HepG2 (cell line): Measurements from ENCODE around the gene RNF13. TPM values are rescaled to one million over a fixed set of nuclear protein-coding genes. Genes with fewer than 3 reads are reported as not detected.

Experiments used
- CC2D1A ChIP-seq: sonication (generic); formaldehyde crosslinking; IDR thresholded peaks from 2 replicates; pipeline ENCODE4 v1.8.1; 2023; ENCODE audit warnings: mild to moderate bottlenecking, missing genetic modification reagents
- CHD4 ChIP-seq: fragments of 200-600 bp; sonication (generic); IDR thresholded peaks from 2 replicates; pipeline ENCODE4 v1.7.0; 2017; ENCODE audit warnings: mild to moderate bottlenecking, low read length, borderline replicate concordance
- ELK4 ChIP-seq: sonication (generic); formaldehyde crosslinking; IDR thresholded peaks from 2 replicates; pipeline ENCODE4 v1.9.0; 2021; ENCODE audit warnings: missing genetic modification reagents, borderline replicate concordance
- GABPB1 ChIP-seq: IDR thresholded peaks from 2 replicates; pipeline ENCODE4 v1.6.1; 2016; ENCODE audit warnings: mild to moderate bottlenecking, missing genetic modification reagents, moderate library complexity, missing compliant biosample characterization
- IKZF4 ChIP-seq: sonication (generic); formaldehyde crosslinking; IDR thresholded peaks from 2 replicates; pipeline ENCODE4 v1.5.1; 2020; ENCODE audit warnings: borderline replicate concordance, mild to moderate bottlenecking, low read depth, missing genetic modification reagents; ENCODE audit errors: not compliant biosample characterization
- ISL2 ChIP-seq: sonication (generic); formaldehyde crosslinking; IDR thresholded peaks from 2 replicates; pipeline ENCODE4 v1.5.0; 2020; ENCODE audit warnings: missing genetic modification reagents
- KAT8 ChIP-seq: IDR thresholded peaks from 2 replicates; pipeline ENCODE4 v1.6.1; 2016; ENCODE audit warnings: missing genetic modification reagents, missing compliant biosample characterization
- KDM3A ChIP-seq: IDR thresholded peaks from 2 replicates; pipeline ENCODE4 v1.6.1; 2018; ENCODE audit warnings: low read depth, missing compliant biosample characterization
- MIER2 ChIP-seq: IDR thresholded peaks from 2 replicates; pipeline ENCODE4 v1.6.1; 2016; ENCODE audit warnings: missing biosample characterization, missing genetic modification reagents
- PHF5A ChIP-seq: IDR thresholded peaks from one replicate; pipeline ENCODE4 v1.6.1; 2018; ENCODE audit warnings: low read depth, missing genetic modification reagents; ENCODE audit not compliant: unreplicated experiment
- RBM39 ChIP-seq: fragments of 200-400 bp; formaldehyde crosslinking; IDR thresholded peaks from one replicate; pipeline ENCODE4 v1.6.1; 2018; ENCODE audit warnings: antibody characterized with exemption, mild to moderate bottlenecking, low read depth, low read length; ENCODE audit not compliant: poor library complexity, severe bottlenecking
- RFXANK ChIP-seq: IDR thresholded peaks from 2 replicates; pipeline ENCODE4 v1.6.1; 2016
- YEATS4 ChIP-seq: sonication (generic); formaldehyde crosslinking; IDR thresholded peaks from 2 replicates; pipeline ENCODE4 v1.4.0; 2020; ENCODE audit warnings: missing genetic modification reagents, borderline replicate concordance
- YY1 ChIP-seq: IDR thresholded peaks from 2 replicates; pipeline ENCODE4 v1.6.1; 2011; ENCODE audit warnings: low read length, low read depth, moderate library complexity, mild to moderate bottlenecking; ENCODE audit not compliant: insufficient read depth, insufficient replicate concordance
- ZFP90 ChIP-seq: sonication (generic); formaldehyde crosslinking; IDR thresholded peaks from 2 replicates; pipeline ENCODE4 v1.8.0; 2022; ENCODE audit warnings: missing genetic modification reagents, mild to moderate bottlenecking, inconsistent platforms, borderline replicate concordance
- ZNF264 ChIP-seq: sonication (generic); formaldehyde crosslinking; IDR thresholded peaks from 2 replicates; pipeline ENCODE4 v1.4.0; 2020; ENCODE audit warnings: missing genetic modification reagents
- ZNF296 ChIP-seq: sonication (generic); formaldehyde crosslinking; conservative IDR thresholded peaks from 2 replicates; pipeline ENCODE4 v1.5.0; 2020; ENCODE audit warnings: mild to moderate bottlenecking, missing genetic modification reagents
- ZNF430 ChIP-seq: sonication (generic); formaldehyde crosslinking; IDR thresholded peaks from 2 replicates; pipeline ENCODE4 v1.9.0; 2021; ENCODE audit warnings: mild to moderate bottlenecking, missing genetic modification reagents
- ZNF570 ChIP-seq: sonication (generic); formaldehyde crosslinking; IDR thresholded peaks from 2 replicates; pipeline ENCODE4 v1.4.0; 2020; ENCODE audit warnings: mild to moderate bottlenecking, missing genetic modification reagents, borderline replicate concordance
- ZNF572 ChIP-seq: sonication (generic); formaldehyde crosslinking; IDR thresholded peaks from 2 replicates; pipeline ENCODE4 v1.5.1; 2020; ENCODE audit warnings: mild to moderate bottlenecking, missing genetic modification reagents
- ZNF674 ChIP-seq: sonication (generic); formaldehyde crosslinking; IDR thresholded peaks from 2 replicates; pipeline ENCODE4 v1.5.0; 2020; ENCODE audit warnings: low read depth, mild to moderate bottlenecking, missing genetic modification reagents
- ZNF781 ChIP-seq: sonication (generic); formaldehyde crosslinking; IDR thresholded peaks from 2 replicates; pipeline ENCODE4 v1.5.1; 2020; ENCODE audit warnings: borderline replicate concordance, mild to moderate bottlenecking, missing genetic modification reagents; ENCODE audit errors: not compliant biosample characterization
- polyA plus RNA-seq, 8 experiments: library from polyadenylated mRNA; depleted of rRNA in 3 of 8; stranded (reverse) in 7 of 8; unstranded in 1 of 8; fragments of >200 nt; fragmentation: Illumina TruSeq in 4 of 8; extraction: Trizol in 4 of 8; gene quantifications; 2 replicates each; pipeline versions ENCODE4 v1.2.1 to v1.2.3, GENCODE V29; 2011 to 2016; ENCODE audit warnings: low read depth in 4 of 8, missing spikeins in 1 of 8, mixed read lengths in 1 of 8; ENCODE audit not compliant: insufficient read depth in 1 of 8
- total RNA-seq, 5 experiments: library from RNA; depleted of rRNA; stranded (reverse); fragments of >200 nt; fragmentation: Illumina TruSeq; extraction: Trizol; gene quantifications; 2 replicates each; pipeline ENCODE4 v1.2.3, GENCODE V29; 2016; ENCODE audit warnings: low read depth in 1 of 5
- TF ChIP-seq, protein P1 (sequence below): sonication (generic); formaldehyde crosslinking; IDR thresholded peaks from 2 replicates; pipeline ENCODE4 v1.8.1; 2023; ENCODE audit warnings: mild to moderate bottlenecking, missing genetic modification reagents

The RNF13 gene
- total and polyA plus RNA-seq, 2 of the 13 experiments (the other 11 are each of a cell fraction or from before 2014, with no cell fraction given), result 39.8 to 46.0 TPM

DNA sequence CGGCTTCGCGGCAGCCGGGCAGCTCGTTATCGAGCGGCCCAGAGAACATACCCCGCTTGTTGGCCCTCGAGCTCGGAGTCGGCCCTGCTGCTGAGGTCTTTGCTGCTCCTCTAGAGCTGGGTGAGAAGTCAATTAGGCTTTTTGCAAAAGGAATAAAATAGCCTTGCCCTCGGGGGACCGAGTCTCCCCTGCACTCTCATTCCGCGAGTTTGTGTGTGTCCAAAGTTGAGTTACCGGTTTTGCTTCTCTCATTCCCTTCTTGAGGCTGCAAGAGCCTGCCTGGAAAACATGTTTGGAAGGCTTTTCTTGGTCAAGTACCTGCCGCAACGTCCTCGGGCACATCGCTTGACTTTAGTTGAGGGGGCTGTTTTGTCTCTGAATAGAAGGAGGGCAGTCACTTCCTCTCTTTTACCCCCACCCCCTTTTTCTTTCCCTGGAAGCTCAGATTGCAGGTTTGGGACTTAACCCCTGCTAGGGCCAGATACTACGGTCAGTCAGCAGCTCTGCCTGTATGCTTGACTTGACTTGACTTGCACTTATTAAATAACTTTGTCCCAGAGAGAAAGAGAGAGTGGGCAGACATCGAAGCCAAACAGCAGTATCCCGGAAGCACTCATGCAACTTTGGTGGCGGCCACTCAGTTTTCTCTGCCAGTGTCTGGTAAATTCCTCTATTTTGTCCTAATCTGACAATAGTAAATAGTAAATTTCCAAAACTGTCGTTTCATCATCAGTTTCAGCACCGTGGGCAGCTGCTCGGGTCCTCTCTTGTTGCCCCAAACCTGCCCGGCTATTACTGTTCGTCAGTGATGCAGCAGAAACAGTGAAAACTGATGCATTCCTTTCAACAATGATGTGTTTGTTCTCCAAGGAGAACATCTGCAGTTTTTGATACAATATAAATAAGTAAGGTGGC, 609 bp downstream of the RNF13 start (continued):
- TF ChIP-seq ELK4 (CRISPR knock-in tag) (no peak), IKZF4 (CRISPR knock-in tag) (no peak), RFXANK (CRISPR knock-in tag) (no peak), KAT8 (CRISPR knock-in tag) (no peak), ZNF781 (CRISPR knock-in tag) (no peak), GABPB1 (CRISPR knock-in tag) (peak; percentile 52; the same call in 1 of the 2 replicates), CHD4 (no peak), CC2D1A (CRISPR knock-in tag) (no peak), ZNF570 (CRISPR knock-in tag) (no peak), RBM39 (no peak), YY1 (no peak), PHF5A (peak; percentile 15), ZNF264 (CRISPR knock-in tag) (0 out of 2 replicates have a peak, but pooled peaks have one; percentile 3), ZNF572 (CRISPR knock-in tag) (no peak), ZNF674 (CRISPR knock-in tag) (no peak), ISL2 (0 out of 2 replicates have a peak, but pooled peaks have one; percentile 13), KDM3A (CRISPR knock-in tag) (no peak), MIER2 (peak; percentile 89), ZFP90 (CRISPR knock-in tag) (0 out of 2 replicates have a peak, but pooled peaks have one; percentile 48), ZNF430 (CRISPR knock-in tag) (peak; percentile 36; the same call in 1 of the 2 replicates), YEATS4 (CRISPR knock-in tag) (peak; percentile 32; the same call in 1 of the 2 replicates), ZNF296 (CRISPR knock-in tag) (no peak)
- TF ChIP-seq, protein P1, sequence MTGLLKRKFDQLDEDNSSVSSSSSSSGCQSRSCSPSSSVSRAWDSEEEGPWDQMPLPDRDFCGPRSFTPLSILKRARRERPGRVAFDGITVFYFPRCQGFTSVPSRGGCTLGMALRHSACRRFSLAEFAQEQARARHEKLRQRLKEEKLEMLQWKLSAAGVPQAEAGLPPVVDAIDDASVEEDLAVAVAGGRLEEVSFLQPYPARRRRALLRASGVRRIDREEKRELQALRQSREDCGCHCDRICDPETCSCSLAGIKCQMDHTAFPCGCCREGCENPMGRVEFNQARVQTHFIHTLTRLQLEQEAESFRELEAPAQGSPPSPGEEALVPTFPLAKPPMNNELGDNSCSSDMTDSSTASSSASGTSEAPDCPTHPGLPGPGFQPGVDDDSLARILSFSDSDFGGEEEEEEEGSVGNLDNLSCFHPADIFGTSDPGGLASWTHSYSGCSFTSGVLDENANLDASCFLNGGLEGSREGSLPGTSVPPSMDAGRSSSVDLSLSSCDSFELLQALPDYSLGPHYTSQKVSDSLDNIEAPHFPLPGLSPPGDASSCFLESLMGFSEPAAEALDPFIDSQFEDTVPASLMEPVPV (CRISPR knock-in tag), result no peak
